Kidney (tissue), 14 donors: ENCODE measurements around the gene FAAP100. TPM values are rescaled to one million over a fixed set of nuclear protein-coding genes. Genes with fewer than 3 reads are reported as not detected.

Experiments used
- DNase-seq, 5 donors: peaks; one replicate each; pipeline ENCODE4 v3.0.0-alpha.2; 2013 to 2020
- FAIRE-seq: peaks from 2 replicates; lab custom pipeline; 2012; peaks lifted over from hg19 to GRCh38; lab: Jason Lieb, UNC
- H3K27ac ChIP-seq, 2 donors: one replicate each; pipeline ENCODE4 v1.7.0; 2013; ENCODE audit warnings: low read depth in 2 of 2, low read length in 2 of 2, inconsistent platforms in 1 of 2
- H3K27me3 ChIP-seq: one replicate; pipeline ENCODE4 v1.7.1; 2013; ENCODE audit warnings: low read length, inconsistent platforms; ENCODE audit not compliant: control insufficient read depth, insufficient read depth
- H3K36me3 ChIP-seq, 3 donors: one replicate each; pipeline versions ENCODE4 v1.7.0 to v1.7.1; 2013; ENCODE audit warnings: low read length in 3 of 3, control low read depth in 1 of 3, inconsistent platforms in 1 of 3; ENCODE audit not compliant: insufficient read depth in 3 of 3, control insufficient read depth in 2 of 3
- H3K4me1 ChIP-seq, 3 donors: one replicate each; pipeline versions ENCODE4 v1.7.0 to v1.7.1; 2013; ENCODE audit warnings: low read length in 3 of 3, inconsistent platforms in 1 of 3, low read depth in 1 of 3; ENCODE audit not compliant: control insufficient read depth in 2 of 3, insufficient read depth in 2 of 3
- H3K4me3 ChIP-seq, 3 donors: one replicate each; pipeline versions ENCODE4 v1.7.0 to v1.8.1; 2013; ENCODE audit warnings: low read length in 3 of 3, control low read depth in 1 of 3, inconsistent platforms in 1 of 3
- H3K9ac ChIP-seq, 3 donors: one replicate each; pipeline versions ENCODE4 v1.7.0 to v1.7.1; 2013; ENCODE audit warnings: low read length in 3 of 3, control low read depth in 1 of 3, inconsistent platforms in 1 of 3
- H3K9me3 ChIP-seq, 3 donors: one replicate each; pipeline versions ENCODE4 v1.7.0 to v1.7.1; 2013; ENCODE audit warnings: low read length in 3 of 3, control low read depth in 1 of 3, inconsistent platforms in 1 of 3; ENCODE audit not compliant: control insufficient read depth in 2 of 3, insufficient read depth in 1 of 3
- CTCF ChIP-seq: IDR thresholded peaks from 3 replicates; pipeline ENCODE4 v1.5.1; 2012; ENCODE audit warnings: mild to moderate bottlenecking, moderate library complexity, borderline replicate concordance; ENCODE audit not compliant: insufficient read depth; ENCODE audit errors: extremely low read depth
- intact Hi-C: fragments of 100-400 bp; cut with DNase I; formaldehyde crosslinking; loops from one replicate; pipeline ENCODE4 v1.11.1; 2022
- polyA plus RNA-seq: library from polyadenylated mRNA; stranded (reverse); fragments of 350-450 nt; fragmentation: Illumina TruSeq; extraction: RNeasy Lipid Tissue Mini Kit (QIAGEN cat#74804); gene quantifications from one replicate; pipeline ENCODE4 v1.2.3, GENCODE V29; 2014; ENCODE audit warnings: low read depth, low replicate concordance; ENCODE audit not compliant: insufficient read depth
- total RNA-seq: library from RNA; stranded (reverse); fragmentation: NEBNext Ultra II Directional; extraction: Animal tissue kit (Norgen Biotek cat#: 25700); gene quantifications from one replicate; pipeline ENCODE4 v1.2.1, GENCODE V29; 2021
- donor health status: control.
- donor health status: control.
- donor health status: control.
- donor health status: control.
- donor health status: control.
- donor health status: DM: yes; HTN: yes; CAD: no.
- donor health status: Normal renal cell carcinoma (clear cell type).

FAAP100 gene
- total and polyA plus RNA-seq, 2 donors from 2014 or later, result 13.2 to 28.6 TPM

GRCh38 chr17:81581758-81582157, 29.6 kb upstream of the FAAP100 start:
- no peak overlapping the region for H3K27ac ChIP-seq
- H3K9ac ChIP-seq, result no peak overlapping the region
- DNase-seq, result no peak
- FAIRE-seq, result no peak
- peaks cover 5 to 37% (median 25%) of the 10 kb centered on the region in 3 donors for H3K36me3 ChIP-seq
- no peak for TF ChIP-seq CTCF
- H3K4me3 ChIP-seq, result no peak overlapping the region
- no peaks in the 10 kb centered on the region for H3K9me3 ChIP-seq
- H3K4me1 ChIP-seq, result peaks cover 0 to 2% (median 0%) of the 10 kb centered on the region in 3 donors
- intact Hi-C loops, result no loop called here
- no peaks in the 10 kb centered on the region for H3K27me3 ChIP-seq

GRCh38 chr17:81580481-81580880, 28.3 kb upstream of the FAAP100 start:
- no peak overlapping the region for H3K9ac ChIP-seq

GRCh38 chr17:81579821-81580321, 27.7 kb upstream of the FAAP100 start:
- no peaks in the 10 kb centered on the region for H3K27me3 ChIP-seq
- FAIRE-seq (no peak), DNase-seq (peak in 1 of 5 donors; percentile 45)
- intact Hi-C loops, result no loop called here
- H3K9ac ChIP-seq, result no peak overlapping the region
- H3K36me3 ChIP-seq, result peaks cover 3 to 35% (median 27%) of the 10 kb centered on the region in 3 donors
- peaks cover 0 to 4% (median 0%) of the 10 kb centered on the region in 3 donors for H3K4me1 ChIP-seq
- H3K4me3 ChIP-seq, result no peak overlapping the region
- no peak overlapping the region for H3K27ac ChIP-seq
- no peak for TF ChIP-seq CTCF
- H3K9me3 ChIP-seq, result no peaks in the 10 kb centered on the region

More at GRCh38 chr17:81580481-81580880, 28.3 kb upstream of the FAAP100 start:
- Histone ChIP-seq H3K9me3 (no peaks in the 10 kb centered on the region), H3K4me1 (peaks cover 0 to 4% (median 0%) of the 10 kb centered on the region in 3 donors), H3K27me3 (no peaks in the 10 kb centered on the region), H3K4me3 (no peak overlapping the region), H3K27ac (no peak overlapping the region), H3K36me3 (peaks cover 3 to 33% (median 25%) of the 10 kb centered on the region in 3 donors)
- no peak for TF ChIP-seq CTCF
- FAIRE-seq (no peak), DNase-seq (peak in 1 of 5 donors; percentile 40)
- intact Hi-C loops, result no loop called here
